ENCODE data around the gene PHLDA2.

DNA sequence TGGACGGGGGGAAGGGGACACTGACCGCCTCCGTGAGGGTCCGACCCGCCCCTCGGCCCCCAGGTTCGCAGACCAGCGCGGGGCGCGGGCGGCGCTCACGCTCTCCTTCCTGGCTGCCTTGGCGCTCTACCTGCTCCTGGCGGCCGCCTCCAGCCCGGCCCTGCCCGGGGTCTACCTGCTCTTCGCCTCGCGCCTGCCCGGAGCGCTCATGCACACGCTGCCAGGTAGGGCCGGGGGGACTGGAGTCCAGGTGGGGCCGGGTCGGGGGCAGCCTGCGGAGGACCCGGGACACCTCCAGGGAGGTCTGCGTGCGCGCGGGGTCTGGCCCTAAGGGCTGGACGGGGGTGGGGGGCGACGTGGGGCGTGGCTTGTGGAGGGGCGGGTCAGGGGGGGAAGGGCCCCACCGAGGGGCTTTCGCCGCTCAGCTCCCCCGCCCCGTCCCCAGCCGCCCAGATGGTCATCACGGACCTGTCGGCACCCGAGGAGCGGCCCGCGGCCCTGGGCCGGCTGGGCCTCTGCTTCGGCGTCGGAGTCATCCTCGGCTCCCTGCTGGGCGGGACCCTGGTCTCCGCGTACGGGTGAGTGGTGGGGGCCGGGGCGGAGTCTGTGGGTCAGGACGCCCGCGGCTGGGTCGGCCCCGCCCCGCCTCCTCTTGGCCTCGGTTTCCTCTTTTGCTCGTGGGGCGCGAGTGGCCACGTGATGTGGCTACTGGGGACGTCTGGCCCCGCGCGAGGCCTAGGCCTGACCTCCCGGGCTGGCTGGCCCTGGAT lies 19.9 kb downstream of the PHLDA2 start:
- no peak for TF ChIP-seq CTCF (IDR thresholded peaks at IDR 0.05; ENCODE audit: low read length)
- no peak for TF ChIP-seq EZH2 (optimal IDR thresholded peaks at IDR 0.05; ENCODE audit: low read depth, low read length)

Measured in MM.1S (cell line).